ENCODE results near the gene KREMEN1.

- TF ChIP-seq NRF1 (IDR thresholded peaks at IDR 0.05; ENCODE audit: low read depth, low read length) (no peak), RAD21 (IDR thresholded peaks at IDR 0.05; ENCODE audit: low read length) (no peak), EP300 (IDR thresholded peaks at IDR 0.05; ENCODE audit: borderline replicate concordance in 1 of 2, low read depth in 1 of 2, low read length in 1 of 2) (no peak)
These were observed 17.5 kb upstream of the KREMEN1 start for GRCh38 chr22:29055192-29055830.
